SH-SY5Y (cell line): ENCODE data around the gene MAP2K6.

Source experiments
- GATA2 ChIP-seq: IDR thresholded peaks from 2 replicates; pipeline ENCODE4 v1.6.1; 2011; ENCODE audit warnings: mild to moderate bottlenecking, low read depth, low read length
- GATA3 ChIP-seq: IDR thresholded peaks from 2 replicates; pipeline ENCODE4 v1.6.1; 2011; ENCODE audit warnings: low read depth, mild to moderate bottlenecking, low read length, moderate library complexity

MAP2K6 gene

GRCh38 chr17:69435971-69436696 is 21.6 kb downstream of the MAP2K6 start:
- TF ChIP-seq GATA3 (no peak), GATA2 (no peak)

GRCh38 chr17:69437475-69437874 is 23.0 kb downstream of the MAP2K6 start:
- TF ChIP-seq GATA2 (no peak), GATA3 (no peak)

GRCh38 chr17:69438776-69439175 is 24.3 kb downstream of the MAP2K6 start:
- TF ChIP-seq GATA3 (no peak), GATA2 (no peak)

GRCh38 chr17:69441179-69441578 is 26.7 kb downstream of the MAP2K6 start:
- TF ChIP-seq GATA2: no peak
- no peak for TF ChIP-seq GATA3

GRCh38 chr17:69443138-69443537 is 28.6 kb downstream of the MAP2K6 start:
- TF ChIP-seq GATA3: no peak
- no peak for TF ChIP-seq GATA2

- no peak for TF ChIP-seq GATA3
- TF ChIP-seq GATA2: no peak
Observed at GRCh38 chr17:69444023-69444422, 29.5 kb downstream of the MAP2K6 start.

GRCh38 chr17:69445132-69445531 is 30.6 kb downstream of the MAP2K6 start:
- TF ChIP-seq GATA3: no peak
- no peak for TF ChIP-seq GATA2

GRCh38 chr17:69447726-69448125 is 33.2 kb downstream of the MAP2K6 start:
- TF ChIP-seq GATA3 (no peak), GATA2 (no peak)

- TF ChIP-seq GATA2 (no peak), GATA3 (no peak)
Observed at GRCh38 chr17:69448431-69449102, 34.1 kb downstream of the MAP2K6 start.

- TF ChIP-seq GATA2: no peak
- TF ChIP-seq GATA3: no peak
Observed at GRCh38 chr17:69450131-69450530, 35.6 kb downstream of the MAP2K6 start.

GRCh38 chr17:69450918-69451317 is 36.4 kb downstream of the MAP2K6 start:
- TF ChIP-seq GATA2 (no peak), GATA3 (no peak)

GRCh38 chr17:69451416-69452394 is 37.2 kb downstream of the MAP2K6 start:
- TF ChIP-seq GATA3: no peak
- no peak for TF ChIP-seq GATA2

- peak; percentile 54 for TF ChIP-seq GATA2
- TF ChIP-seq GATA3: peak; percentile 87
Observed at GRCh38 chr17:69452664-69453260, 38.3 kb downstream of the MAP2K6 start.

GRCh38 chr17:69454051-69454450 is 39.6 kb downstream of the MAP2K6 start:
- TF ChIP-seq GATA2: peak; percentile 63
- TF ChIP-seq GATA3: no peak

GRCh38 chr17:69455040-69455439 is 40.5 kb downstream of the MAP2K6 start:
- TF ChIP-seq GATA3 (no peak), GATA2 (no peak)

GRCh38 chr17:69457603-69458002 is 43.1 kb downstream of the MAP2K6 start:
- TF ChIP-seq GATA2 (no peak), GATA3 (no peak)
